ENCODE results near the gene GRAMD2A. TPM values are rescaled to one million over a fixed set of nuclear protein-coding genes. Genes with fewer than 3 reads are reported as not detected.

Gene GRAMD2A
- polyA plus RNA-seq, 2 donors: 1.1 to 1.6 TPM

- no peak overlapping the region for H3K27ac ChIP-seq (ENCODE audit: low read depth in 2 of 2, low read length in 1 of 2)
Measured at GRCh38 chr15:72180761-72181324, 16.7 kb downstream of the GRAMD2A start.

GRCh38 chr15:72179950-72180581 lies 17.5 kb downstream of the GRAMD2A start:
- WGBS, 2 donors: 43 to 49% methylated on average over 16 of the region's 16 CpGs
- Histone ChIP-seq H3K27ac (ENCODE audit: low read depth in 2 of 2, low read length in 1 of 2) (peak overlapping the region in 1 of 2 donors; percentile 28), H3K9me3 (ENCODE audit: control insufficient read depth in 2 of 2, insufficient read depth in 1 of 2, low read depth in 1 of 2, low read length in 1 of 2) (no peaks in the 10 kb centered on the region), H3K36me3 (ENCODE audit: control insufficient read depth in 2 of 2, insufficient read depth in 2 of 2, low read length in 1 of 2) (no peaks in the 10 kb centered on the region), H3K4me1 (ENCODE audit: control insufficient read depth in 2 of 2, insufficient read depth in 2 of 2, low read length in 1 of 2) (peaks cover 5 to 7% of the 10 kb centered on the region in 2 donors), H3K4me3 (ENCODE audit: low read depth in 1 of 2, low read length in 2 of 2) (no peak overlapping the region), H3K27me3 (ENCODE audit: control insufficient read depth in 1 of 2, insufficient read depth in 2 of 2, low read length in 2 of 2) (no peaks in the 10 kb centered on the region)

More at GRCh38 chr15:72180761-72181324, 16.7 kb downstream of the GRAMD2A start:
- H3K9me3 ChIP-seq (ENCODE audit: control insufficient read depth in 2 of 2, insufficient read depth in 1 of 2, low read depth in 1 of 2, low read length in 1 of 2): no peaks in the 10 kb centered on the region
- no peak overlapping the region for H3K4me3 ChIP-seq (ENCODE audit: low read depth in 1 of 2, low read length in 2 of 2)
- H3K4me1 ChIP-seq (ENCODE audit: control insufficient read depth in 2 of 2, insufficient read depth in 2 of 2, low read length in 1 of 2): peaks cover 5 to 7% of the 10 kb centered on the region in 2 donors
- WGBS, 2 donors: 93 to 94% methylated on average over 5 of the region's 5 CpGs
- H3K36me3 ChIP-seq (ENCODE audit: control insufficient read depth in 2 of 2, insufficient read depth in 2 of 2, low read length in 1 of 2): no peaks in the 10 kb centered on the region
- no peaks in the 10 kb centered on the region for H3K27me3 ChIP-seq (ENCODE audit: control insufficient read depth in 1 of 2, insufficient read depth in 2 of 2, low read length in 2 of 2)

- no peak overlapping the region for H3K27ac ChIP-seq (ENCODE audit: low read depth in 2 of 2, low read length in 1 of 2)
- 89 to 90% methylated on average over 13 of the region's 13 CpGs for WGBS, 2 donors
Measured at GRCh38 chr15:72178976-72179585, 18.5 kb downstream of the GRAMD2A start.

GRCh38 chr15:72176743-72177142 lies 20.8 kb downstream of the GRAMD2A start:
- H3K9me3 ChIP-seq (ENCODE audit: control insufficient read depth in 2 of 2, insufficient read depth in 1 of 2, low read depth in 1 of 2, low read length in 1 of 2): no peaks in the 10 kb centered on the region
- peaks cover 2 to 3% of the 10 kb centered on the region in 2 donors for H3K4me1 ChIP-seq (ENCODE audit: control insufficient read depth in 2 of 2, insufficient read depth in 2 of 2, low read length in 1 of 2)
- H3K27me3 ChIP-seq (ENCODE audit: control insufficient read depth in 1 of 2, insufficient read depth in 2 of 2, low read length in 2 of 2): no peaks in the 10 kb centered on the region
- H3K4me3 ChIP-seq (ENCODE audit: low read depth in 1 of 2, low read length in 2 of 2): no peak overlapping the region
- 84 to 91% methylated on average over 3 of the region's 3 CpGs for WGBS, 2 donors
- no peak overlapping the region for H3K27ac ChIP-seq (ENCODE audit: low read depth in 2 of 2, low read length in 1 of 2)
- no peaks in the 10 kb centered on the region for H3K36me3 ChIP-seq (ENCODE audit: control insufficient read depth in 2 of 2, insufficient read depth in 2 of 2, low read length in 1 of 2)

More at GRCh38 chr15:72178976-72179585, 18.5 kb downstream of the GRAMD2A start:
- H3K9me3 ChIP-seq (ENCODE audit: control insufficient read depth in 2 of 2, insufficient read depth in 1 of 2, low read depth in 1 of 2, low read length in 1 of 2): no peaks in the 10 kb centered on the region
- H3K4me3 ChIP-seq (ENCODE audit: low read depth in 1 of 2, low read length in 2 of 2): no peak overlapping the region
- no peaks in the 10 kb centered on the region for H3K36me3 ChIP-seq (ENCODE audit: control insufficient read depth in 2 of 2, insufficient read depth in 2 of 2, low read length in 1 of 2)
- peaks cover 5 to 7% of the 10 kb centered on the region in 2 donors for H3K4me1 ChIP-seq (ENCODE audit: control insufficient read depth in 2 of 2, insufficient read depth in 2 of 2, low read length in 1 of 2)
- no peaks in the 10 kb centered on the region for H3K27me3 ChIP-seq (ENCODE audit: control insufficient read depth in 1 of 2, insufficient read depth in 2 of 2, low read length in 2 of 2)

GRCh38 chr15:72176159-72176558 lies 21.4 kb downstream of the GRAMD2A start:
- WGBS, 2 donors: 76 to 85% methylated on average over 6 of the region's 6 CpGs
- Histone ChIP-seq H3K4me3 (ENCODE audit: low read depth in 1 of 2, low read length in 2 of 2) (no peak overlapping the region), H3K27ac (ENCODE audit: low read depth in 2 of 2, low read length in 1 of 2) (no peak overlapping the region)

GRCh38 chr15:72175186-72176044 lies 22.2 kb downstream of the GRAMD2A start:
- H3K27me3 ChIP-seq (ENCODE audit: control insufficient read depth in 1 of 2, insufficient read depth in 2 of 2, low read length in 2 of 2): no peaks in the 10 kb centered on the region
- H3K4me3 ChIP-seq (ENCODE audit: low read depth in 1 of 2, low read length in 2 of 2): no peak overlapping the region
- H3K27ac ChIP-seq (ENCODE audit: low read depth in 2 of 2, low read length in 1 of 2): no peak overlapping the region
- no peaks in the 10 kb centered on the region for H3K36me3 ChIP-seq (ENCODE audit: control insufficient read depth in 2 of 2, insufficient read depth in 2 of 2, low read length in 1 of 2)
- no peaks in the 10 kb centered on the region for H3K9me3 ChIP-seq (ENCODE audit: control insufficient read depth in 2 of 2, insufficient read depth in 1 of 2, low read depth in 1 of 2, low read length in 1 of 2)
- 72 to 73% methylated on average over 15 of the region's 15 CpGs for WGBS, 2 donors
- peaks cover 2 to 3% of the 10 kb centered on the region in 2 donors for H3K4me1 ChIP-seq (ENCODE audit: control insufficient read depth in 2 of 2, insufficient read depth in 2 of 2, low read length in 1 of 2)

More at GRCh38 chr15:72176159-72176558, 21.4 kb downstream of the GRAMD2A start:
- H3K36me3 ChIP-seq (ENCODE audit: control insufficient read depth in 2 of 2, insufficient read depth in 2 of 2, low read length in 1 of 2): no peaks in the 10 kb centered on the region
- no peaks in the 10 kb centered on the region for H3K9me3 ChIP-seq (ENCODE audit: control insufficient read depth in 2 of 2, insufficient read depth in 1 of 2, low read depth in 1 of 2, low read length in 1 of 2)
- H3K4me1 ChIP-seq (ENCODE audit: control insufficient read depth in 2 of 2, insufficient read depth in 2 of 2, low read length in 1 of 2): peaks cover 2 to 3% of the 10 kb centered on the region in 2 donors
- H3K27me3 ChIP-seq (ENCODE audit: control insufficient read depth in 1 of 2, insufficient read depth in 2 of 2, low read length in 2 of 2): no peaks in the 10 kb centered on the region

GRCh38 chr15:72174551-72175165 lies 22.9 kb downstream of the GRAMD2A start:
- Histone ChIP-seq H3K36me3 (ENCODE audit: control insufficient read depth in 2 of 2, insufficient read depth in 2 of 2, low read length in 1 of 2) (no peaks in the 10 kb centered on the region), H3K27me3 (ENCODE audit: control insufficient read depth in 1 of 2, insufficient read depth in 2 of 2, low read length in 2 of 2) (no peaks in the 10 kb centered on the region), H3K9me3 (ENCODE audit: control insufficient read depth in 2 of 2, insufficient read depth in 1 of 2, low read depth in 1 of 2, low read length in 1 of 2) (no peaks in the 10 kb centered on the region), H3K4me1 (ENCODE audit: control insufficient read depth in 2 of 2, insufficient read depth in 2 of 2, low read length in 1 of 2) (peaks cover 2 to 3% of the 10 kb centered on the region in 2 donors), H3K27ac (ENCODE audit: low read depth in 2 of 2, low read length in 1 of 2) (no peak overlapping the region), H3K4me3 (ENCODE audit: low read depth in 1 of 2, low read length in 2 of 2) (no peak overlapping the region)
- WGBS, 2 donors: 41 to 43% methylated on average over 5 of the region's 5 CpGs

- Histone ChIP-seq H3K27ac (ENCODE audit: low read depth in 2 of 2, low read length in 1 of 2) (no peak overlapping the region), H3K4me3 (ENCODE audit: low read depth in 1 of 2, low read length in 2 of 2) (no peak overlapping the region), H3K4me1 (ENCODE audit: control insufficient read depth in 2 of 2, insufficient read depth in 2 of 2, low read length in 1 of 2) (peaks cover 2 to 3% of the 10 kb centered on the region in 2 donors), H3K9me3 (ENCODE audit: control insufficient read depth in 2 of 2, insufficient read depth in 1 of 2, low read depth in 1 of 2, low read length in 1 of 2) (no peaks in the 10 kb centered on the region), H3K36me3 (ENCODE audit: control insufficient read depth in 2 of 2, insufficient read depth in 2 of 2, low read length in 1 of 2) (no peaks in the 10 kb centered on the region), H3K27me3 (ENCODE audit: control insufficient read depth in 1 of 2, insufficient read depth in 2 of 2, low read length in 2 of 2) (no peaks in the 10 kb centered on the region)
- WGBS, 2 donors: 85 to 87% methylated on average over 12 of the region's 12 CpGs
Measured at GRCh38 chr15:72173864-72174550, 23.6 kb downstream of the GRAMD2A start.
